GM12891 (cell line): Measurements from ENCODE around the gene STX1B.

Source experiments
- PAX5 ChIP-seq: IDR thresholded peaks from 2 replicates; pipeline ENCODE4 v1.6.1; 2011; ENCODE audit warnings: low read length, moderate library complexity, mild to moderate bottlenecking; ENCODE audit not compliant: insufficient read depth, severe bottlenecking
- POLR2A ChIP-seq: IDR thresholded peaks from 2 replicates; pipeline ENCODE4 v1.6.1; 2011; ENCODE audit warnings: low read depth, low read length, control low read depth
- POLR2AphosphoS5 ChIP-seq: IDR thresholded peaks from 2 replicates; pipeline ENCODE4 v1.6.1; 2011; ENCODE audit warnings: low read depth, low read length, control low read depth
- SPI1 ChIP-seq: IDR thresholded peaks from 2 replicates; pipeline ENCODE4 v1.6.1; 2011; ENCODE audit warnings: low read depth, low read length, control low read depth
- TAF1 ChIP-seq: IDR thresholded peaks from 2 replicates; pipeline ENCODE4 v1.6.1; 2011; ENCODE audit warnings: low read depth, low read length, control low read depth

- TF ChIP-seq POLR2AphosphoS5 (no peak), SPI1 (no peak), TAF1 (no peak), POLR2A (no peak), PAX5 (no peak)
Observed at GRCh38 chr16:31002250-31002700, 8.2 kb downstream of the STX1B start.
